GM10847 (cell line): ENCODE measurements around the gene PPP2R3B.

Experiments
- POLR2A ChIP-seq: IDR thresholded peaks from 2 replicates; pipeline ENCODE4 v1.6.1; 2011; ENCODE audit not compliant: insufficient read length; ENCODE audit errors: extremely low read depth

The PPP2R3B gene

GRCh38 chrX:413322-414201, 26.9 kb upstream of the PPP2R3B start:
- TF ChIP-seq POLR2A = no peak

- TF ChIP-seq POLR2A = no peak
Observed at GRCh38 chrX:410296-410695, 23.6 kb upstream of the PPP2R3B start.

- TF ChIP-seq POLR2A = no peak
Observed at GRCh38 chrX:405149-405548, 18.4 kb upstream of the PPP2R3B start.

- TF ChIP-seq POLR2A = no peak
Observed at GRCh38 chrX:404656-405055, 17.9 kb upstream of the PPP2R3B start.

GRCh38 chrX:402857-403256, 16.1 kb upstream of the PPP2R3B start:
- TF ChIP-seq POLR2A = no peak

GRCh38 chrX:400258-400657, 13.6 kb upstream of the PPP2R3B start:
- no peak for TF ChIP-seq POLR2A

- no peak for TF ChIP-seq POLR2A
Observed at GRCh38 chrX:397575-397974, 10.9 kb upstream of the PPP2R3B start.

GRCh38 chrX:394830-395229, 8.1 kb upstream of the PPP2R3B start:
- TF ChIP-seq POLR2A = no peak

- no peak for TF ChIP-seq POLR2A
Observed at GRCh38 chrX:392575-392846, 5.8 kb upstream of the PPP2R3B start.

- no peak for TF ChIP-seq POLR2A
Observed at GRCh38 chrX:391717-392574, 5.2 kb upstream of the PPP2R3B start.

- no peak for TF ChIP-seq POLR2A
Observed at GRCh38 chrX:390459-390858, 3.8 kb upstream of the PPP2R3B start.

- TF ChIP-seq POLR2A = no peak
Observed at GRCh38 chrX:389021-389441, 2.3 kb upstream of the PPP2R3B start.

GRCh38 chrX:387729-388128, 1.0 kb upstream of the PPP2R3B start:
- TF ChIP-seq POLR2A = no peak

GRCh38 chrX:386239-386767, 404 bp downstream of the PPP2R3B start:
- no peak for TF ChIP-seq POLR2A

- TF ChIP-seq POLR2A = no peak
Observed at GRCh38 chrX:384861-385260, 1.8 kb downstream of the PPP2R3B start.

GRCh38 chrX:378443-378842, 8.3 kb downstream of the PPP2R3B start:
- TF ChIP-seq POLR2A = no peak
